ENCODE measurements around the gene BDH1.

The BDH1 gene

DNA sequence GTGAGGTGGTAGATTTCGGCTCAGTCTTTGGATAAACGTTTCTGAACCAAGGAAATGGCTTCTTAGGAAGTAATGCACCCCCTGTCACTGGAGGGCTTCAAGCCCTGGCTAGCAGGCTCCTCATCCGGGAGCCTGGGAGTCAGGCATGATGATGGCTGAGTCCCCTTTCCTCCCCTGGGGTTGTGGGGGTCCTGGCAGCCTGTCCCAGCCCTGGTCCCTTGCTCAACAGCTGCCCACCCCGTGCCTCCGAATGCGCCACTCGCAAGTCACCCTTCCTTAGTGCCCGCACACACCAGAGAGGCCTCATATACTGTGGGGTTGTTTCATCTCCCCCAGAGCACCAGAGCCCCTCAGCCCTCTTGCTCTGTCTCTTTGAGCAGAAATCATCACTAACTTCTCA is 48.2 kb downstream of the BDH1 start:
- DNase-seq = no peak

DNA sequence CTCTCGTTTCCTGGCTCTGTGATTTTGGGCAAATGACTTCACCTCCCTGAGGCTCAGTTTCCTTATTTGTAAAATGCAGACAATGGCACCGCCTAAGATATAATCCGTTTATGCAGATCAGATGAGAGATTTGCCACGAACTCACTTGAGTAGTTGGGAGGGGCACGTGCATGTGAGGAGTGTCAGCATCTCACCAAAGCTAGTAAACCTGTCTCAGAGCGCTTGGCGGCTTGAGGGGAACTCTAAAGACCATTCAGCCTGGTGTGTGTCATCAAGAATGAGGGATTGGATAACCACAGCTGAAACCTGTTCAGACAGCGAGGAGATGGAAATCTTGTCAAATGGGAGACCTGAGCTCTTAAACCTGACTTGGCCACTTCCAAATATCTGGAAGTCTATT is 48.7 kb downstream of the BDH1 start:
- no peak for DNase-seq

DNA sequence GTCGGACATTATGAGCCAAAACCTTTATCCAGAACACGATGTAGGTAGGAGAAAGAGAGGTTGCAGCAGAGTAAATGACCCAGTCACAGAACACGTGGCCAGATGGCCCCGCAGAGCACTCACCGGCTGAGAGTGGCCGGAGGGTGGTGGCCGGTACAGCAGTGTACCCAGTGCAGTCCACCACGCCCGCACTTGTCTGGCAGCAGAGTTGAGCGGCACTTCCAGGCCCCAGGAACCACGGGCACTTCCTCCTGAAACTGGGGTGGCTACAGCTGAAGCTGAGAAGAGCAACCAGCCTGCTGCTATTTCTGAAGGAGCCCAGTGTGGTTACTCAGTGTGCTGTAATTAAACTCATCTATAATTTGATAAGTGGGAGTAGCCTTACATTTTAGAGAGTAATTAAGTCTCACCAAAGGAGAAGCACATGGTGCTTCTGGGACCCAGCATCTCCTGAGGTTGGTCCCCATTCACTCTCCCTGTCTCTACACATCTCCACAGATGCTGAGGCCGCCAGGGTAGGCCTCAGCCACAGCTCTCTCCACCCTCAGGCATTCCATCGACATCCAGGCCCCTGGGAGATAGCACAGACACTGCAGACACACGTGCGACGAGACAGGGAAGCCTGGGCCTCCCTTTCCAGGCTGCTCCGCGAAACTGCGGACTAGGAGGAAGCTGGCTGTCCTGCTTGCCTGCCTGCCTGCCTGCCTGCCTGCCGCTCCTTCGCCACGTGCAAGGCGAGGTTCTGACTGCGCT is 49.8 kb downstream of the BDH1 start:
- DNase-seq = peak in 1 of 51 donors; percentile 15

DNA sequence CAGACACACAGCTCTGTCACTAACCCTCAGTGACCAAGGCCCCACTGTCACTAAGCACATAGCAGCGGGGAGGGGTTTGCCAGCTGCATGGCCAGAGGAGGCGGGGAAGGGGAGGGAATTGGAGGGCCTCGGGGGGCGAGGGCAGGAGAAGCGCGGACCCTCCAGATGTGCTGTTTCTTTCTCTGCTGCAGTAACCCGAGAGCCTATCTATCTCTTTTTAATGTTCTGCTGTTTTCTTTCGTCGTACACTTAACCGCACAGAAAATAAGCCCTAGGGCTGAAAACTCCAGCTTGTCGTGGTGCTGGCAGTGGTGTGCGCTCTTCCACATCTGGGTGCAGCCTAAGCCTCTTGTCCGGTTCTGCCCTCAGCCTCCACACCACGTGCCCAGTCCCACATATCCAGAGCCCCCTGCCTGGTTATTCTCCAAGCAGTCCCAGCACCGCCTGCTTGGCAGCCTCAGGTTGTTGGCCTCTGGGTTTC is 51.1 kb downstream of the BDH1 start:
- peak in 16 of 51 donors; percentile 7 to 53 (median 25) for DNase-seq

DNA sequence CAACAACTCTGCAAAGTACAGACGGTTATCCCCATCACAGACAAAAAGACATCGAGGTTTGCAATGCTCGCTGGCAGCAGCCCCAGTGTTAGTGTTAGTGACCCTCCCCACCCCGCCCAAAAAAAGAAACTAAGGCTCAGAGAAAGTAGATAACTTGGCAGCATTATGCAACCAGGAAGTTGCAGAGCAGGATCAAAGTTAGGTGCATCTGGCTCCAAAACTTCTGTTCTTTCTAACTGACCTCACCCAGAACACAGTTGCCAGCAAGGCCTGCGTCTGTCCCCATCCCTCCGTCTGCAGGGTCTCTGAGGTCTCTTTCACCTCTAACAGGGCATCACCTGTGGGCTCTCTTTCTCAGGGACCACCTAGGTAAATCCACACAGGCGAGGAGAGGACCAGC is 51.5 kb downstream of the BDH1 start:
- DNase-seq = no peak

DNA sequence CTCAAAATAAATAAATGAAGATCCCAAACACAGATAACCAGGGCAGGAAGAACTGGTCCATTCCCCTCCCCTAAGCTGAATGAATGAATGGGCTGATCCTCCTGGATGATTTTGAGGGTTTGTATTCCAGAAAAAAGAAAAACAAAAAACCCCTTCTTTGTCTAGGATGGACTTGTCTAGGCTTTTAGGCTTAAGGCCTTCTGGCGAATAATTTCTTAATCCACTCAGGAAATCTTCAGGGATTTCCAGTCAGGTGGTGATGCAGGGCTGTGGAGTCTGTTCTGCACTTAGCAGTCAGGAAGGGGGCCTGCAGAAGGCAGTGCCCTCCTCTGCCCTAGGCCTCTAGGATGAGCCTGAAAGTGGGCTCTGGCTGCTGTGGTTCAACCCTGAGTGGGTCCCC is 52.1 kb downstream of the BDH1 start:
- no peak for DNase-seq

DNA sequence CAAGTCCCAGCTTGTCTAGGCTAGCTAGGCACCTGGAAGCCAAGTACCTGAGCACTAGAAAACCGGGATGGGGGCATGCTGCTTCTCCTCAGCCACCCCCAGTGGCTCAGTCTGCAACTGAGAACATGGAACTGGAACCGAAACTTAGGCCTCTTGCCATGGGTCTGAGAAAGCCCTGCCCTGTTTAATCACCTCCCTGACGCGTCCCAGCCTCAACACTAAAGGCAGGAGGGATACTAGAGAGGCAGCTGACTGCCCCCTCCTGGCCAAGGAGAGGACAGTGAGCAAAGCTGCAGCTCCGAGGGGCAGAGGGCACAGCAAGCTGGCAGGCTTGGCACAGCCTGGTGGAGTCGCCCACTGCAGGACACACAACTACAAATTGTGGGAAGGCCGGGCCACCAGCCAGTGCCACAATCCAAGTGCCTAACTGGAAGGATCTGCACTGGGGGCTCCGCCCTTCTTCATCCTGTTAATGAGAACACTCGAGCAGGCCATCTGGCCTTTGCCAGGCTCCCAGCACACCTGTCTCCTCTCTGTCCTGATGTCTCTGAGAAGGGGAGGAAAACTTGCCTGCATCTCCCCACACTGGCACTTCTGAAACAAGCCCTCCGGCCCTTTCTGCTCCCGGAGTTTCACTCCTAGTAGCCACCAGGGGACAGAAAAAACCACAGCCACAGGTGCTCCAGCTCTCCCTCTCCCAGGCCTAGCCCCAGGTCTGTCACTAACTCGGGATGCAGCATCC is 53.7 kb downstream of the BDH1 start:
- DNase-seq = peak in 31 of 51 donors; percentile 11 to 70 (median 41)

DNA sequence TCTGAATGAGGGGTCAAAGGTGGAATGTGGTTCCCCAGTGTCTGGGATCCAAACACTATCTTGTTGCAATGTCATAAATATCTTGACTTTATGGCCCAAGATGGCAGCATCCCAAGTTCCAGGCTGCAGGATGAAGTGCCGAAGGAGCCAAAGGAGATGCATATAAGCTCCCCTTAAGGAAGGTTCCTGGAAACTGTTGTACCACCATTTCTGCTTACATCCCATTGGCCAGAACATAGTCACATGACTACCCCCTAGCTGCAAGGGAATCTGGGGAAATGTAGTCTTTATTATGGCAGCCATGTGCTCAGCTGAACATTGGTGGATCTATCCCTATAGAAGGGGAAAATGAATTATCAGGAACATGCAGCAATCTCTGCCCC is 54.3 kb downstream of the BDH1 start:
- peak in 2 of 51 donors; percentile 14 to 55 for DNase-seq

- no peak for DNase-seq
Measured at GRCh38 chr3:197500812-197501211, 55.0 kb downstream of the BDH1 start.

DNA sequence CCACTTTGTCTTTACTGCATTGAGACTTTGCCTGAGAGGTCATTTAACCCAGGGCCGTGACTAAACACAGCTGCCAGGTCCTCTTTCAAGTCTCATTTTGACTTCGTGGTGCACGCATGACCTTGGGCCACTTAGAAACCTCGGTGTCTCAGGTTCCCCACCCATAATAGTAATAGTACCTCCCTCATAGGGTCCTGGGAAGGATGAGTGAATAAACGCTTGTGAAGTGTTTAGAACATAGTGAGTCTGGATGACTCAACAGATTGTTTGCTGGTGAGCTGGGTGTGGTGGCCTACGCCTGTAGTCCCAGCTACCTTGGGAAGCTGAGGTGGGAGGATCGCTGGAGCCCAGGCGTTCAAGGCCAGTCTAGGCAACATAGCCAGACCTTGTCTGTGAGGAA is 56.3 kb downstream of the BDH1 start:
- no peak for DNase-seq

DNA sequence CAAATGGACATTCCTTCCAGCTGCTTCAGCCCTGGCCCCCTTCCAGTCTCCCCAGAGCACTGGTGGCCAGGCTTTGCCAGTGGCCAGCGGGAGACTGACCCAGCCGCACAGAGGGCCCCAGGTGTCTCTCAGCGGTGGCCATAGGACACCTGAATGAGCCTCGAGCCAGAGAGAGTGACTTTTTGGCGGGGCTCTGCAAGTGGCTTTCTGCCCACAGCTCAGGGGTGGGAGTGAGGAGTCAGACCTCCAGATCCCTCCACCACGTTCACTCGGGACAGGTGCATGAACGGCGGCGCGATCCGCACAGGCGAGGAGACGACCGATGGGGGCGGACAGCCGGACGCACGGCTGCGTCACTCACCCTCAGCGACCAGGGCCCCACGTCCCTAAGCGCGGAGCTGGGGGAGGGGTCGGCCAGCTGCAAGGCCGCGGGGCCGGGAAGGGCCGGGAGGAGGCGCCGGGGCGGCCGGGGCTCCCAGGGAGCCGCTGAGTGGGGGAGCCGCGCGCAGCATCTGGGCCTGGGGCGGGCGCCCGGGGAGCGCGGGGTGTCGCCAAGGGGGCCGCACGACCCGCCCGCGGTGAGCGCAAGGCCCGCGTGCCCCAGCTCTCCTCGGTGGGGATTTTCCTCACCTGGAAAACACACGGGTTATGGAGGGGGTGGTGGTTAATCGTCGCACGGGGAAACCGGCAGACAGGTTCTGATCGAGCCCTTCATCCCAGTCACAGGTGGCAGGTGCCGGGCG is 57.1 kb downstream of the BDH1 start:
- DNase-seq = no peak

GRCh38 chr3:197496746-197497125 is 59.0 kb downstream of the BDH1 start:
- DNase-seq = no peak

GRCh38 chr3:197495999-197496745 is 59.6 kb downstream of the BDH1 start:
- peak in 24 of 51 donors; percentile 8 to 58 (median 34) for DNase-seq

DNA sequence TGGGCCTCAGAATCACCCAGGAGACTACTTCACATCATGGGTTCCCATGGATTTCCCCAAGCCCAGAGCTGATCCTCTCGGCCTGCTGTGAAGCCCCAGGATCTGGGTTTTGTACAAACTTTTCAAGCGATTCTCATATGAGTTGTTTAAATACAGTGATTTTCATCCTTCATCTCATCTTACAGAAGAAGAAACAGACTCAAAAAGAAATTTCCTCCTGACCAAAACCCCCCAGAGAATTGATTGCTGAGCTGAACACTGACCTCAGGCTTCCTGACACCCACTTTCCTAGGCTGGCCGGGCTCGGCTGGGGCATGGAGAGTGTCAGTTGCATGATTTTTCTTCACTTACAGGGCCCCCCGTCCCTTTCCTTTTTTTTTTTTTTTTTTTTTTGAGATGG is 60.3 kb downstream of the BDH1 start:
- DNase-seq = no peak

DNA sequence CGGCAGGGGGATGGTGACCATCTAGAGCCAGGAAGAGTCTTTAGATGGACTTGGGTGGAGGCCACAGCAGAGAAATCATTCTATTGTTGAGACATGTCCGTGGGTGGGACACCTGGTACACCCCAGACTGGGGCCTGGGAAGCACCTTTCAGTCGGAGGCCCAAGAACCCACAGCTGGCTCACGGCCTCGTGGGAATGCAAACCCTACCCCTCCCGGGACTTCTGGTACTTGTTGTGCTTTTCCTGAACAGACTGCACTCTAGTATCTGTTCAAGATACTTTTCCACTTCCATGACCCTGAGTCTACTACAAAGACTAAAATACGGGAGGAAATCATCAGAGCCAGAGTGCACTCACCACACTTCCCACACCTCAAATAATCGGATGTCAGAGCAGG is 60.7 kb downstream of the BDH1 start:
- no peak for DNase-seq

DNA sequence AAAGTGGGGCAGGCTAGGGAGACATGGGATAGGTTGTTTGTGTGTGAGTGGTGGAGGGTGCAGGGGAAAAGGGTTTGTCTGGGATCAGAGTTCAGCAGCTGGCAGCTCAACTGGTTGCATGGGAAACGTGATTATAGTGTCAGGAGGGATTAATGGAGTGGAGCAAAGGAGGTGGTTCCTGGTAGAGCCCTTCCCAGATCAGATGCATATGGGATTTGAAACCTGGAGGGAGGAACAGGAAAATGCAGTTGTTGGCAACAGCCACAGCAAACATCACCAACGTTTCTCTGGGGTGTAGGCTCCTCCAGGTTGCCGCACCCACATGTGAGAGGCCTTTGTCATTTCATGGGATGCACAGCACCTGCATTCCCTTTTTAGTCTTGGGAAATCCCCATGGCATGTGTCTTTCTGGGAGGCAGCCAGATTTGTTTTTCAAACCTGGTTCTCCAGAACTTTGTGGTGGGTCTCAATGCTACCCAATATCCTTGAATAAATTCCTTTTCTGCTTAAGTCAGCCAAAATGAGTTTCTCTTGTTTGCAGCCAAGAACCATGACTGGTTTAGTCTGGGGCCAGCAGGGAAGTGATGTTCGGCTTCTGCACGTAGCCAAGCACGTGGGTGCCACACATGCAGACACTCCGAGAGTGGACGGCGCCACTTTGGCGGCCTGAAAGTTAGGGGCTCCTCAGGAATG is 61.3 kb downstream of the BDH1 start:
- no peak for DNase-seq

GRCh38 chr3:197493049-197493448 is 62.7 kb downstream of the BDH1 start:
- DNase-seq = no peak

DNA sequence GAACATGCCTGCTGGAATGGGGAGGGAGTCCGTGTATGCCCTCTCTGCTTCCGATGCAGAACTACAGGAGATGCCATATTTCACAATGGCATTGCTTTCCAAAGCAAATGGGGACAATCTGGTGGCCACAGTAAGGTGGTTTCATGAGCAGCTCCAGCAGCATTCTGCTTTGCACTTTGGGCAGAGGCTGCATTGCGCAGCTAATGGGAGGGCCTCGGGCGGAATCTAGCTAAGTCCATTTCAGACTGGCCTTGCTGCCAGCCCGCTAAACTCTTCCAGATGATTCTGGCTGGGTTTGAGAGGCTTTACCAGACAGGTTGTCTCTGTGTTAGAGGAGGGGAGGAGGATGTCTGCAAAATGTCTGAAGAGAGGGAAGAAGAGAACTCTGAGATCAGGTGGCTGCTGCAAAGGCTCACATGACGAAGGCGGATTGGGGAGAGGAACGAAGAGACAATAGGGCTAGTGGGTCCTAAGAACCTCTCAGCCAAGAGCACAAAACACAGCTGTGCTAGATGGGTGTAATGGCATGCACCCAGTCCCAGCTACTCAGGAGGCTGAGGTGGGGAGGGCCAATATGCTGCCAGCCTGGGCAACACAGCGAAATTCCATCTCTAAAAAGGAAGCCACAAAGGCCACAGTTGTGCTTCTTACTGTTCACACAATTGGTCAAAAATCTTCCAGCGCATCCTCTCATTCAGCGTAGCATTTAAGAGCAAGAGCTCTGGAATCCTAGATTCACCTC is 63.7 kb downstream of the BDH1 start:
- DNase-seq = no peak

DNA sequence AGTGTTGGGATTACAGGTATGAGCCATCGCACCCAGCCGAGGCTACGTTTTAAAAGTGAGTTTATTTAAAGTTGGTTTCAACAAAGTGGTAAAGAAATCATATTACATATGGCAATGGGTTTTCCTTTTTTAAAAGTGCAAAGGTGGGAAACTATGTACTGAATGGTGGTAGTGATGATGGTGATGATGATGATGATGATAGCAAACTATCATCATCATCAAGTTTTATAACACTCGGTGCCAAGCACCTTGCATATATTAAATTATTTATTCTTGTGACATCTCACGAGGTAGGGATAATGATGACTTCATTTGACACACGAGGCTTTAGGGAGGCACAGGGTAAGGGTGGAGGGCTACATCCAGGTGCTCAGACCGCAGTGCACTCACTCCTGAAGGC is 64.3 kb downstream of the BDH1 start:
- no peak for DNase-seq

All from hypothalamus (tissue), 51 donors.